Naive thymus-derived CD4-positive, alpha-beta T cell (primary cell): ENCODE data around the gene PRR15L. TPM values are rescaled to one million over a fixed set of nuclear protein-coding genes. Genes with fewer than 3 reads are reported as not detected.

Experiments
- ATAC-seq: fragments of 150-1000 bp; cut with Tn5 transposase; 2 replicates; pipeline ENCODE4 v1.10.0; 2021; ENCODE audit warnings: mild to moderate bottlenecking, moderate library complexity
- CTCF ChIA-PET: fragments of 350-600 bp; sonication (Branson Sonifier 250); formaldehyde crosslinking; loops from one replicate; lab custom pipeline; 2021; ENCODE audit warnings: antibody characterized with exemption; lab: Charles Lee
- POLR2A ChIA-PET: fragments of 350-600 bp; sonication (Branson Sonifier 250); formaldehyde crosslinking; loops from one replicate; lab custom pipeline; 2021; ENCODE audit warnings: antibody characterized with exemption, inconsistent platforms; lab: Charles Lee
- DNase-seq, 9 donors: peaks; one replicate each; pipeline versions ENCODE4 v3.0.0 to v3.0.0-alpha.2; 2020 to 2022; ENCODE audit warnings: mixed read lengths in 1 of 9
- H3K27ac ChIP-seq: one replicate; pipeline ENCODE4 v1.7.0; 2013; ENCODE audit warnings: mild to moderate bottlenecking, low read depth, low read length, moderate library complexity
- H3K27me3 ChIP-seq, 2 donors: one replicate each; pipeline ENCODE4 v1.7.0; 2013; ENCODE audit warnings: low read length in 2 of 2, mild to moderate bottlenecking in 2 of 2, moderate library complexity in 2 of 2; ENCODE audit not compliant: control insufficient read depth in 2 of 2, insufficient read depth in 2 of 2
- H3K36me3 ChIP-seq, 3 experiments: 1 replicate in 2 of 3; 2 replicates in 1 of 3; pipeline ENCODE4 v1.7.0; 2013; ENCODE audit warnings: low read length in 3 of 3, mild to moderate bottlenecking in 3 of 3, moderate library complexity in 1 of 3; ENCODE audit not compliant: insufficient read depth in 3 of 3, control insufficient read depth in 2 of 3
- H3K4me1 ChIP-seq, 2 donors: one replicate each; pipeline ENCODE4 v1.7.0; 2013; ENCODE audit warnings: low read length in 2 of 2, mild to moderate bottlenecking in 2 of 2, moderate library complexity in 1 of 2; ENCODE audit not compliant: control insufficient read depth in 2 of 2, insufficient read depth in 2 of 2
- H3K4me3 ChIP-seq: 2 replicates; pipeline ENCODE4 v1.7.0; 2013; ENCODE audit warnings: mild to moderate bottlenecking, low read length
- H3K9me3 ChIP-seq, 3 experiments: 1 replicate in 2 of 3; 2 replicates in 1 of 3; pipeline ENCODE4 v1.7.0; 2013; ENCODE audit warnings: low read length in 3 of 3; ENCODE audit not compliant: control insufficient read depth in 2 of 3
- H3K27ac Mint-ChIP-seq, 9 donors: one replicate each; pipeline ENCODE4 v1.8.0; 2020 to 2022; ENCODE audit warnings: mixed read lengths in 9 of 9, mild to moderate bottlenecking in 8 of 9, moderate library complexity in 5 of 9, inconsistent platforms in 2 of 9
- H3K27me3 Mint-ChIP-seq, 5 donors: one replicate each; pipeline ENCODE4 v1.8.0; 2021 to 2022; ENCODE audit warnings: mixed read lengths in 5 of 5, mild to moderate bottlenecking in 1 of 5
- H3K36me3 Mint-ChIP-seq, 5 donors: one replicate each; pipeline ENCODE4 v1.8.0; 2020 to 2022; ENCODE audit warnings: mixed read lengths in 5 of 5, mild to moderate bottlenecking in 3 of 5, inconsistent platforms in 1 of 5
- H3K4me1 Mint-ChIP-seq, 7 donors: one replicate each; pipeline ENCODE4 v1.8.0; 2020 to 2022; ENCODE audit warnings: mixed read lengths in 7 of 7, mild to moderate bottlenecking in 3 of 7, inconsistent platforms in 1 of 7
- H3K4me3 Mint-ChIP-seq, 10 donors: one replicate each; pipeline ENCODE4 v1.8.0; 2020 to 2022; ENCODE audit warnings: mild to moderate bottlenecking in 10 of 10, mixed read lengths in 10 of 10, moderate library complexity in 6 of 10, inconsistent platforms in 2 of 10
- H3K9me3 Mint-ChIP-seq, 11 donors: one replicate each; pipeline ENCODE4 v1.8.0; 2020 to 2022; ENCODE audit warnings: mixed read lengths in 11 of 11, mild to moderate bottlenecking in 4 of 11, inconsistent platforms in 1 of 11, moderate library complexity in 1 of 11
- intact Hi-C, 2 donors: fragments of 100-400 bp; cut with micrococcal nuclease; formaldehyde crosslinking; loops; one replicate each; pipeline ENCODE4 v1.15.1; 2023
- polyA plus RNA-seq, 2 donors: library from polyadenylated mRNA; unstranded; fragments of 300-500 nt; fragmentation: Illumina TruSeq; gene quantifications; one replicate each; pipeline ENCODE4 v1.2.3, GENCODE V29; 2021
- total RNA-seq, 6 experiments: library from RNA in 5 of 6; stranded (reverse) in 5 of 6; gene quantifications; 1 replicate in 5 of 6; 2 replicates in 1 of 6; pipeline ENCODE4 v1.2.3 and lab custom pipeline; 2021 to 2026

Gene PRR15L
- total and polyA plus RNA-seq, 7 experiments from 2014 or later: 0.32 TPM; not detected in 6

- Histone ChIP-seq H3K9me3 (no peaks in the 10 kb centered on the region), H3K4me3 (no peak overlapping the region), H3K27ac (no peak overlapping the region), H3K27me3 (no peaks in the 10 kb centered on the region), H3K4me1 (no peaks in the 10 kb centered on the region), H3K36me3 (peaks cover 0 to 55% (median 0%) of the 10 kb centered on the region in 3 experiments)
- H3K4me3 Mint-ChIP-seq: no peak overlapping the region
- no peak for DNase-seq
- H3K27ac Mint-ChIP-seq: peak overlapping the region in 3 of 9 donors; percentile 28 to 62 (median 34)
- POLR2A ChIA-PET: interaction anchor here (0.7 to 1.0 kb wide), 2 partner anchors 22 to 24 kb away, joined by 3 read pairs; partner anchors contain the start of gene PNPO
- no peak for ATAC-seq
- peaks cover 5 to 20% (median 19%) of the 10 kb centered on the region in 7 donors for H3K4me1 Mint-ChIP-seq
- intact Hi-C loops: no loop called here
- no peaks in the 10 kb centered on the region for H3K27me3 Mint-ChIP-seq
- H3K36me3 Mint-ChIP-seq: peaks cover 7 to 26% (median 16%) of the 10 kb centered on the region in 5 donors
- CTCF ChIA-PET: interaction anchor here (1.6 kb wide), 1 partner anchor 28 kb away, joined by 11 read pairs; no protein-coding TSS in a partner anchor
- H3K9me3 Mint-ChIP-seq: no peaks in the 10 kb centered on the region
Measured at GRCh38 chr17:47918991-47919390, 38.7 kb downstream of the PRR15L start.

GRCh38 chr17:47918006-47918405, 39.7 kb downstream of the PRR15L start:
- POLR2A ChIA-PET: interaction anchor here (1.0 kb wide), 1 partner anchor 23 kb away, joined by 3 read pairs; the partner anchor contains the start of gene PNPO
- Mint-ChIP-seq H3K4me1 (peaks cover 5 to 26% (median 19%) of the 10 kb centered on the region in 7 donors), H3K36me3 (peaks cover 6 to 22% (median 16%) of the 10 kb centered on the region in 5 donors), H3K27ac (peak overlapping the region in 7 of 9 donors; percentile 7 to 64 (median 53)), H3K27me3 (no peaks in the 10 kb centered on the region), H3K4me3 (no peak overlapping the region), H3K9me3 (no peaks in the 10 kb centered on the region)
- Histone ChIP-seq H3K9me3 (no peaks in the 10 kb centered on the region), H3K36me3 (peaks cover 0 to 46% (median 0%) of the 10 kb centered on the region in 3 experiments), H3K27ac (no peak overlapping the region), H3K27me3 (no peaks in the 10 kb centered on the region), H3K4me1 (no peaks in the 10 kb centered on the region), H3K4me3 (no peak overlapping the region)
- no peak for DNase-seq
- intact Hi-C loops: no loop called here
- ATAC-seq: no peak
- CTCF ChIA-PET: interaction anchor here (1.6 kb wide), 1 partner anchor 29 kb away, joined by 11 read pairs; no protein-coding TSS in a partner anchor

DNA sequence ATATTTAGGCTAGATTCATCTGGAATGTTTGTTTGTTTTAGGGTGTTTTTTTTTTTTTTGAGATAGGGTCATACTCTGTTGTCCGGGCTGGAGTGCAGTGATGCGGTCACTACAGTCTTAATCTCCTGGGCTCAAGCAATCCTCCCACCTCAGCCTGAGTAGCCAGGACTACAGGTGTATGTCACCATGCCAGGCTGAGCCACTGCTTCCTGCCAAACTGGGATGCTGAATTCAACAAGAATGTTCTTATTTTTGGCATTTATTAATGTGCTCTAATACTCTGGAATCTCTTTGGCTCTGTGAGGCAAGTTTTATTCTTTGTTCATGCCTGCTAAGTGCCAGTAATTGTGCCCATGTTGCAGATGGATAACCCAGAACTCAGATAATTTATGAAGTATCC, 40.1 kb downstream of the PRR15L start:
- Mint-ChIP-seq H3K36me3 (peaks cover 3 to 18% (median 16%) of the 10 kb centered on the region in 5 donors), H3K27ac (peak overlapping the region in 5 of 9 donors; percentile 19 to 64 (median 51)), H3K9me3 (no peaks in the 10 kb centered on the region), H3K27me3 (no peaks in the 10 kb centered on the region), H3K4me1 (peaks cover 8 to 28% (median 19%) of the 10 kb centered on the region in 7 donors), H3K4me3 (no peak overlapping the region)
- no peaks in the 10 kb centered on the region for H3K4me1 ChIP-seq
- intact Hi-C loops: no loop called here
- H3K9me3 ChIP-seq: no peaks in the 10 kb centered on the region
- no peak for DNase-seq
- ATAC-seq: no peak
- no peak overlapping the region for H3K4me3 ChIP-seq
- POLR2A ChIA-PET: no interaction called here
- H3K36me3 ChIP-seq: peaks cover 0 to 41% (median 0%) of the 10 kb centered on the region in 3 experiments
- H3K27me3 ChIP-seq: no peaks in the 10 kb centered on the region
- H3K27ac ChIP-seq: no peak overlapping the region
- CTCF ChIA-PET: no interaction called here

DNA sequence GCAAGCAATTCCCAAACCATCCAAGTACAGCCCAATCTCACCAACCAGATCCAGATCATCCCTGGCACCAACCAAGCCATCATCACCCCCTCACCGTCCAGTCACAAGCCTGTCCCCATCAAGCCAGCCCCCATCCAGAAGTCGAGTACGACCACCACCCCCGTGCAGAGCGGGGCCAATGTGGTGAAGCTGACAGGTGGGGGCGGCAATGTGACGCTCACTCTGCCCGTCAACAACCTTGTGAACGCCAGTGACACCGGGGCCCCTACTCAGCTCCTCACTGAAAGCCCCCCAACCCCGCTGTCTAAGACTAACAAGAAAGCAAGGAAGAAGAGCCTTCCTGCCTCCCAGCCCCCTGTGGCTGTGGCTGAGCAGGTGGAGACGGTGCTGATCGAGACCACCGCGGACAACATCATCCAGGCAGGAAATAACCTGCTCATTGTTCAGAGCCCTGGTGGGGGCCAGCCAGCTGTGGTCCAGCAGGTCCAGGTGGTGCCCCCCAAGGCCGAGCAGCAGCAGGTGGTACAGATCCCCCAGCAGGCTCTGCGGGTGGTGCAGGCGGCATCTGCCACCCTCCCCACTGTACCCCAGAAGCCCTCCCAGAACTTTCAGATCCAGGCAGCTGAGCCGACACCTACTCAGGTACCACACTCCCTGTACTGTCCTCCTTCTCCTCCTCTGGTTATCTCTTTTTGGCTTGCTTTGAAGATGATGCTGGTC, 41.0 kb downstream of the PRR15L start:
- ChIA-PET POLR2A (no interaction called here), CTCF (no interaction called here)
- H3K27me3 ChIP-seq: no peaks in the 10 kb centered on the region
- Mint-ChIP-seq H3K27ac (peak overlapping the region in 4 of 9 donors; percentile 53 to 78 (median 60)), H3K9me3 (no peaks in the 10 kb centered on the region), H3K4me3 (no peak overlapping the region), H3K4me1 (peaks cover 8 to 33% (median 24%) of the 10 kb centered on the region in 7 donors), H3K36me3 (peaks cover 3 to 15% (median 12%) of the 10 kb centered on the region in 5 donors), H3K27me3 (no peaks in the 10 kb centered on the region)
- no peak overlapping the region for H3K4me3 ChIP-seq
- no peaks in the 10 kb centered on the region for H3K4me1 ChIP-seq
- ATAC-seq: no peak
- intact Hi-C loops: no loop called here
- no peak for DNase-seq
- H3K27ac ChIP-seq: no peak overlapping the region
- H3K9me3 ChIP-seq: no peaks in the 10 kb centered on the region
- peaks cover 0 to 32% (median 0%) of the 10 kb centered on the region in 3 experiments for H3K36me3 ChIP-seq

DNA sequence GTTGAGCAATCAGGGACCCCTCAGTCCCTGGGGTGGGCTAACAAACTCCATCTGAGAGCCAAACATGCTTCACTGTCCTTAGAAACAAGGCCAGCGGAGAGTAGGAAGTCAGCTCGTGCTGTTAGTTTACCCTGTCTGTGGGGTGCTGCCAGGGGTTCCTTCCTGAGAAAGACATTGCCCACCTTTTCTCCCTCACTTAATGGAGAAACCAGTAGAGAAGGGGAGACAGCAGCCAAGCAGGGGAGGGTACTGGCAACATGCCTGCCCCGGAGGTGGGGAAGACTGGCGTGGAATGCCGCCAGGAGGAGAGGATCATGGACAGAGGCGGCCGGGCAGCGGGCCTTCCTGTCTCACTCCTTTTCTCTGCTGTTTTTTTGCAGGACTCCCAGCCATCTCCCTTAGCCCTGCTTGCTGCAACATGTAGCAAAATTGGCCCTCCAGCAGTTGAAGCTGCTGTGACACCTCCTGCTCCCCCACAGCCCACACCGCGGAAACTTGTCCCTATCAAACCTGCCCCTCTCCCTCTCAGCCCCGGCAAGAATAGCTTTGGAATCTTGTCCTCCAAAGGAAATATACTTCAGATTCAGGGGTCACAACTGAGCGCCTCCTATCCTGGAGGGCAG, 41.8 kb downstream of the PRR15L start:
- H3K4me1 Mint-ChIP-seq: peaks cover 8 to 32% (median 24%) of the 10 kb centered on the region in 7 donors
- Histone ChIP-seq H3K36me3 (peaks cover 0 to 31% (median 0%) of the 10 kb centered on the region in 3 experiments), H3K27ac (no peak overlapping the region), H3K27me3 (no peaks in the 10 kb centered on the region), H3K4me3 (no peak overlapping the region), H3K9me3 (no peaks in the 10 kb centered on the region), H3K4me1 (no peaks in the 10 kb centered on the region)
- peak overlapping the region in 1 of 10 donors; percentile 18 for H3K4me3 Mint-ChIP-seq
- CTCF ChIA-PET: no interaction called here
- DNase-seq (no peak), ATAC-seq (no peak)
- H3K27me3 Mint-ChIP-seq: no peaks in the 10 kb centered on the region
- POLR2A ChIA-PET: no interaction called here
- intact Hi-C loops: no loop called here
- H3K9me3 Mint-ChIP-seq: no peaks in the 10 kb centered on the region
- peak overlapping the region in 5 of 9 donors; percentile 39 to 56 (median 44) for H3K27ac Mint-ChIP-seq
- peaks cover 3 to 14% (median 11%) of the 10 kb centered on the region in 5 donors for H3K36me3 Mint-ChIP-seq

DNA sequence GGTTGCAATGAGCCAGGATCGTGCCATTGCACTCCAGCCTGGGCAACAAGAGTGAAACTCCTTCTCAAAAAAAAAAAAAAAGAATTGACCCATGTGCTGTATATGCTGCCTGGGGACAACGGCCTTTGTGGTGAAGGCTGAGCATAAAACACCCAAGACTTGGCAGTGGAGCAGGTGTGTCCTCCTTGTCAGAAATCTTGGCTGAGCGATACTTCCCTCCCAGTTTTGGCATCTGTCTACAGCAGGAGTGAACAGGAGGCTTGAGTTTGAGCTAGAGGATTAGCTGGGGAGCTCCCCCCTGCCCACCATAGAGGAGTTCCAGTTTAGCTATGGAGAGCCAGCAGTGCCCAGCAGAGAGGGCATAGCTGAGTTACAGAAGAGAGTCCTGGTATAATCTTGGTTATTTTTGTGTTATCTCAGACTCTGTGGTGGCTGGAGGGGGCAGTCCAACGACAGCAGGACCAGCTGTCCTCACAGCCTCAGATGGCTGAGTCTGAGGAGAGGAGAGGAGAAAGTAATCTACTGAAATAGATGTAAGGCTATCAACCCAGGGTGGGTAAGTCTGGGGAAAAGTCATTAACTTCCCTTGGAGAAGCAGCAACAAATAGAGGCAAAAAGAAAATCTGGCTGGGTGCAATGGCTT, 43.3 kb downstream of the PRR15L start:
- no peaks in the 10 kb centered on the region for H3K9me3 ChIP-seq
- no peaks in the 10 kb centered on the region for H3K27me3 ChIP-seq
- peak overlapping the region in 7 of 9 donors; percentile 22 to 86 (median 44) for H3K27ac Mint-ChIP-seq
- DNase-seq (no peak), ATAC-seq (no peak)
- intact Hi-C loops: no loop called here
- H3K27ac ChIP-seq: no peak overlapping the region
- no peaks in the 10 kb centered on the region for H3K27me3 Mint-ChIP-seq
- H3K36me3 ChIP-seq: peaks cover 0 to 31% (median 0%) of the 10 kb centered on the region in 3 experiments
- ChIA-PET CTCF (no interaction called here), POLR2A (interaction anchor here (1.3 kb wide), 1 partner anchor 19 kb away, joined by 5 read pairs; the partner anchor contains the start of gene SP2)
- H3K4me1 ChIP-seq: no peaks in the 10 kb centered on the region
- H3K4me3 Mint-ChIP-seq: no peak overlapping the region
- H3K4me3 ChIP-seq: no peak overlapping the region
- no peaks in the 10 kb centered on the region for H3K9me3 Mint-ChIP-seq
- H3K4me1 Mint-ChIP-seq: peaks cover 10 to 39% (median 27%) of the 10 kb centered on the region in 7 donors
- peaks cover 3 to 11% (median 8%) of the 10 kb centered on the region in 5 donors for H3K36me3 Mint-ChIP-seq
